ENCODE data around the gene HS6ST3. TPM values are rescaled to one million over a fixed set of nuclear protein-coding genes. Genes with fewer than 3 reads are reported as not detected.

Gene HS6ST3
- total RNA-seq, 1 donor from 2014 or later: 4.7 TPM

- no peak for DNase-seq (ENCODE audit: extremely low spot score, unreplicated experiment)
Measured at GRCh38 chr13:96700657-96701056, 610.8 kb downstream of the HS6ST3 start.

GRCh38 chr13:96707146-96707545, 617.2 kb downstream of the HS6ST3 start:
- Mint-ChIP-seq H3K27me3 (no peaks in the 10 kb centered on the region), H3K9me3 (no peaks in the 10 kb centered on the region), H3K4me3 (no peak overlapping the region), H3K4me1 (ENCODE audit: unreplicated experiment) (no peaks in the 10 kb centered on the region), H3K36me3 (no peaks in the 10 kb centered on the region), H3K27ac (no peak overlapping the region)
- no peak for TF ChIP-seq CTCF (conservative IDR thresholded peaks at IDR 0.05)
- DNase-seq (ENCODE audit: extremely low spot score, unreplicated experiment): no peak

More at GRCh38 chr13:96700657-96701056, 610.8 kb downstream of the HS6ST3 start:
- Mint-ChIP-seq H3K9me3 (peaks cover 6% of the 10 kb centered on the region), H3K27ac (no peak overlapping the region), H3K4me3 (no peak overlapping the region), H3K36me3 (no peaks in the 10 kb centered on the region), H3K4me1 (ENCODE audit: unreplicated experiment) (peaks cover 5% of the 10 kb centered on the region), H3K27me3 (no peaks in the 10 kb centered on the region)
- no peak for TF ChIP-seq CTCF (conservative IDR thresholded peaks at IDR 0.05)

- Mint-ChIP-seq H3K4me3 (no peak overlapping the region), H3K27ac (no peak overlapping the region), H3K4me1 (ENCODE audit: unreplicated experiment) (no peaks in the 10 kb centered on the region), H3K9me3 (no peaks in the 10 kb centered on the region), H3K36me3 (no peaks in the 10 kb centered on the region), H3K27me3 (no peaks in the 10 kb centered on the region)
- no peak for TF ChIP-seq CTCF (conservative IDR thresholded peaks at IDR 0.05)
- no peak for DNase-seq (ENCODE audit: extremely low spot score, unreplicated experiment)
Measured at GRCh38 chr13:96710166-96710862, 620.4 kb downstream of the HS6ST3 start.

- no peak for TF ChIP-seq CTCF (conservative IDR thresholded peaks at IDR 0.05)
- no peaks in the 10 kb centered on the region for H3K4me1 Mint-ChIP-seq (ENCODE audit: unreplicated experiment)
- no peak for DNase-seq (ENCODE audit: extremely low spot score, unreplicated experiment)
- no peak overlapping the region for H3K27ac Mint-ChIP-seq
- no peaks in the 10 kb centered on the region for H3K27me3 Mint-ChIP-seq
- no peak overlapping the region for H3K4me3 Mint-ChIP-seq
- no peaks in the 10 kb centered on the region for H3K9me3 Mint-ChIP-seq
- H3K36me3 Mint-ChIP-seq: no peaks in the 10 kb centered on the region
Measured at GRCh38 chr13:96720446-96720845, 630.5 kb downstream of the HS6ST3 start.

- no peaks in the 10 kb centered on the region for H3K27me3 Mint-ChIP-seq
- no peak overlapping the region for H3K27ac Mint-ChIP-seq
- no peak for TF ChIP-seq CTCF (conservative IDR thresholded peaks at IDR 0.05)
- peaks cover 7% of the 10 kb centered on the region for H3K36me3 Mint-ChIP-seq
- peaks cover 8% of the 10 kb centered on the region for H3K9me3 Mint-ChIP-seq
- no peaks in the 10 kb centered on the region for H3K4me1 Mint-ChIP-seq (ENCODE audit: unreplicated experiment)
- no peak for DNase-seq (ENCODE audit: extremely low spot score, unreplicated experiment)
- no peak overlapping the region for H3K4me3 Mint-ChIP-seq
Measured at GRCh38 chr13:96726651-96727050, 636.7 kb downstream of the HS6ST3 start.
